H9 (cell line): ENCODE measurements around the gene PARD6G. TPM values are rescaled to one million over a fixed set of nuclear protein-coding genes. Genes with fewer than 3 reads are reported as not detected.

ENCODE experiments used
- DNase-seq: peaks from one replicate; pipeline ENCODE4 v3.0.0-alpha.2; 2017
- H2AFZ ChIP-seq: one replicate; pipeline ENCODE4 v1.6.1; 2013; ENCODE audit warnings: mild to moderate bottlenecking, low read length, control low read depth, moderate library complexity
- H2AK5ac ChIP-seq: 2 replicates; pipeline ENCODE4 v1.6.1; 2013; ENCODE audit warnings: low read length, control low read depth, mixed read lengths; ENCODE audit not compliant: insufficient read length
- H2BK120ac ChIP-seq: one replicate; pipeline ENCODE4 v1.6.1; 2013; ENCODE audit warnings: low read depth, mild to moderate bottlenecking, low read length, control low read depth, inconsistent platforms; ENCODE audit not compliant: poor library complexity, severe bottlenecking
- H2BK12ac ChIP-seq: 2 replicates; pipeline ENCODE4 v1.6.1; 2013; ENCODE audit warnings: low read length, control low read depth, mixed read lengths, low read depth; ENCODE audit not compliant: insufficient read length
- H2BK15ac ChIP-seq: 2 replicates; pipeline ENCODE4 v1.6.1; 2013; ENCODE audit warnings: low read depth, low read length, control low read depth
- H2BK20ac ChIP-seq: one replicate; pipeline ENCODE4 v1.6.1; 2013; ENCODE audit warnings: low read depth, mild to moderate bottlenecking, low read length, control low read depth, inconsistent platforms; ENCODE audit not compliant: poor library complexity, severe bottlenecking
- H2BK5ac ChIP-seq: 2 replicates; pipeline ENCODE4 v1.6.1; 2013; ENCODE audit warnings: low read length, control low read depth, mixed read lengths; ENCODE audit not compliant: insufficient read length
- H3K14ac ChIP-seq: 2 replicates; pipeline ENCODE4 v1.6.1; 2013; ENCODE audit warnings: low read length, control low read depth; ENCODE audit not compliant: insufficient read depth
- H3K18ac ChIP-seq: 2 replicates; pipeline ENCODE4 v1.6.1; 2013; ENCODE audit warnings: low read depth, mild to moderate bottlenecking, mixed read lengths, low read length, control low read depth; ENCODE audit not compliant: insufficient read length
- H3K23ac ChIP-seq: 2 replicates; pipeline ENCODE4 v1.6.1; 2013; ENCODE audit warnings: low read length, control low read depth, mixed read lengths, low read depth; ENCODE audit not compliant: insufficient read length
- H3K23me2 ChIP-seq: 2 replicates; pipeline ENCODE4 v1.6.1; 2013; ENCODE audit warnings: low read depth, mild to moderate bottlenecking, mixed read lengths, low read length, control low read depth; ENCODE audit not compliant: insufficient read length, poor library complexity, severe bottlenecking
- H3K27ac ChIP-seq: 2 replicates; pipeline ENCODE4 v1.5.1; 2013; ENCODE audit warnings: low read length, control low read depth, mixed read lengths, low read depth; ENCODE audit not compliant: insufficient read length
- H3K27me3 ChIP-seq: 2 replicates; pipeline ENCODE4 v1.6.1; 2013; ENCODE audit warnings: low read length, control low read depth, inconsistent platforms; ENCODE audit not compliant: insufficient read depth
- H3K4ac ChIP-seq: 2 replicates; pipeline ENCODE4 v1.6.1; 2013; ENCODE audit warnings: low read depth, mild to moderate bottlenecking, control low read depth, inconsistent platforms, low read length, moderate library complexity
- H3K4me1 ChIP-seq: 2 replicates; pipeline ENCODE4 v1.6.1; 2013; ENCODE audit warnings: low read length, control low read depth, inconsistent platforms; ENCODE audit not compliant: insufficient read depth
- H3K4me2 ChIP-seq: 2 replicates; pipeline ENCODE4 v1.6.1; 2013; ENCODE audit warnings: low read length, control low read depth, mixed read lengths; ENCODE audit not compliant: insufficient read length, insufficient read depth
- H3K56ac ChIP-seq: 2 replicates; pipeline ENCODE4 v1.6.1; 2013; ENCODE audit warnings: low read depth, mild to moderate bottlenecking, mixed read lengths, low read length, control low read depth; ENCODE audit not compliant: insufficient read length
- H3K79me1 ChIP-seq: 2 replicates; pipeline ENCODE4 v1.6.1; 2013; ENCODE audit warnings: low read depth, mild to moderate bottlenecking, moderate library complexity, low read length, control low read depth, inconsistent platforms; ENCODE audit not compliant: insufficient read depth, poor library complexity, severe bottlenecking
- H3K79me2 ChIP-seq: 2 replicates; pipeline ENCODE4 v1.6.1; 2013; ENCODE audit warnings: low read length, control low read depth, inconsistent platforms; ENCODE audit not compliant: insufficient read depth
- H3K9ac ChIP-seq: 2 replicates; pipeline ENCODE4 v1.6.1; 2013; ENCODE audit warnings: low read length, control low read depth, mixed read lengths; ENCODE audit not compliant: insufficient read length; ENCODE audit errors: extremely low read depth
- H3K9me3 ChIP-seq: one replicate; pipeline ENCODE4 v1.6.1; 2013; ENCODE audit warnings: low read depth, low read length, inconsistent platforms; ENCODE audit not compliant: control insufficient read depth
- H3T11ph ChIP-seq: one replicate; pipeline ENCODE4 v1.6.1; 2013; ENCODE audit warnings: mild to moderate bottlenecking, low read length, control low read depth, inconsistent platforms
- H4K20me1 ChIP-seq: one replicate; pipeline ENCODE4 v1.6.1; 2013; ENCODE audit not compliant: control insufficient read depth, insufficient read length, insufficient read depth
- H4K5ac ChIP-seq: 2 replicates; pipeline ENCODE4 v1.6.1; 2013; ENCODE audit warnings: low read depth, mild to moderate bottlenecking, mixed read lengths, low read length, control low read depth; ENCODE audit not compliant: insufficient read length
- H4K8ac ChIP-seq: replicated peaks from 2 replicates; pipeline ENCODE4 v1.6.1; 2013; ENCODE audit warnings: low read length, control low read depth, mixed read lengths, low read depth; ENCODE audit not compliant: insufficient read length
- H4K91ac ChIP-seq: 2 replicates; pipeline ENCODE4 v1.6.1; 2013; ENCODE audit warnings: low read depth, mild to moderate bottlenecking, moderate library complexity, mixed read lengths, low read length, control low read depth; ENCODE audit not compliant: insufficient read length
- H3K27ac Mint-ChIP-seq, 3 experiments: 2 replicates in 2 of 3; 3 replicates in 1 of 3; pipeline ENCODE4 v1.8.0; 2020 to 2021; ENCODE audit warnings: mixed read lengths in 3 of 3, mild to moderate bottlenecking in 1 of 3, moderate library complexity in 1 of 3
- H3K27me3 Mint-ChIP-seq: 2 replicates; pipeline ENCODE4 v1.8.0; 2021; ENCODE audit warnings: low read depth, mild to moderate bottlenecking, moderate library complexity, mixed read lengths
- H3K36me3 Mint-ChIP-seq, 3 experiments: 2 replicates in 2 of 3; 3 replicates in 1 of 3; pipeline ENCODE4 v1.8.0; 2020 to 2021; ENCODE audit warnings: low read depth in 3 of 3, mixed read lengths in 3 of 3; ENCODE audit not compliant: insufficient read depth in 1 of 3
- H3K4me1 Mint-ChIP-seq, 2 experiments: 2 replicates each; pipeline ENCODE4 v1.8.0; 2020; ENCODE audit warnings: mixed read lengths in 2 of 2
- H3K4me3 Mint-ChIP-seq, 2 experiments: 2 replicates in 1 of 2; 3 replicates in 1 of 2; pipeline ENCODE4 v1.8.0; 2020 to 2021; ENCODE audit warnings: mild to moderate bottlenecking in 2 of 2, mixed read lengths in 2 of 2, moderate library complexity in 1 of 2
- H3K9me3 Mint-ChIP-seq, 2 experiments: 2 replicates in 1 of 2; 3 replicates in 1 of 2; pipeline ENCODE4 v1.8.0; 2020; ENCODE audit warnings: mild to moderate bottlenecking in 2 of 2, mixed read lengths in 2 of 2, moderate library complexity in 1 of 2
- CTCF ChIP-seq: fragments of 200-600 bp; sonication (generic); conservative IDR thresholded peaks from 3 replicates; pipeline ENCODE4 v1.8.0; 2021; ENCODE audit warnings: antibody characterized with exemption, mild to moderate bottlenecking
- WGBS: extraction: QIAGEN DNeasy Blood & Tissue Kit; methylation state at CpG from one replicate; pipeline ENCODE4 v1.1.7; 2013; ENCODE audit warnings: missing lambda C conversion rate, low lambda C conversion rate, mixed read lengths; ENCODE audit not compliant: insufficient read length; ENCODE audit errors: extremely low coverage; 5-methylcytosine and 5-hydroxymethylcytosine counted together
- total RNA-seq: library from RNA; stranded (reverse); gene quantifications from 2 replicates; pipeline ENCODE4 v1.2.1, GENCODE V29; 2021

PARD6G gene
- total RNA-seq, 1 experiment from 2014 or later: 11.2 TPM

- Histone ChIP-seq H4K5ac (no peak overlapping the region), H3K27ac (no peak overlapping the region), H2BK20ac (no peak overlapping the region), H3K23me2 (no peaks in the 10 kb centered on the region), H3K4me2 (no peak overlapping the region), H4K20me1 (no peaks in the 10 kb centered on the region), H2BK12ac (no peak overlapping the region), H2BK15ac (no peak overlapping the region), H3K23ac (no peak overlapping the region), H3K9ac (no peak overlapping the region), H3T11ph (no peak overlapping the region), H2BK120ac (no peak overlapping the region), H3K4ac (no peak overlapping the region), H2AFZ (no peak overlapping the region), H2BK5ac (no peak overlapping the region), H2AK5ac (no peak overlapping the region), H3K18ac (no peak overlapping the region), H3K79me2 (no peaks in the 10 kb centered on the region), H3K27me3 (no peaks in the 10 kb centered on the region), H4K8ac (no peak overlapping the region), H4K91ac (no peak overlapping the region), H3K14ac (no peak overlapping the region), H3K4me1 (no peaks in the 10 kb centered on the region), H3K56ac (no peak overlapping the region), H3K9me3 (no peaks in the 10 kb centered on the region), H3K79me1 (no peaks in the 10 kb centered on the region)
- peaks cover 10% of the 10 kb centered on the region for H3K27me3 Mint-ChIP-seq
- no CpG with 5 or more reads among the region's 17 CpGs for WGBS
- no peak for TF ChIP-seq CTCF
- no peak overlapping the region for H3K27ac Mint-ChIP-seq
- peaks cover 3 to 8% of the 10 kb centered on the region in 2 experiments; a peak in 3 of 4 replicates for H3K4me1 Mint-ChIP-seq
- no peak overlapping the region for H3K4me3 Mint-ChIP-seq
- peaks cover 3 to 8% (median 6%) of the 10 kb centered on the region in 3 experiments; a peak in 6 of 7 replicates for H3K36me3 Mint-ChIP-seq
- no peak for DNase-seq
- peaks cover 10 to 11% of the 10 kb centered on the region in 2 experiments for H3K9me3 Mint-ChIP-seq
These were observed 77.7 kb downstream of the PARD6G start for GRCh38 chr18:80169607-80170006.
